Measurements from ENCODE around the gene KSR1.

DNA sequence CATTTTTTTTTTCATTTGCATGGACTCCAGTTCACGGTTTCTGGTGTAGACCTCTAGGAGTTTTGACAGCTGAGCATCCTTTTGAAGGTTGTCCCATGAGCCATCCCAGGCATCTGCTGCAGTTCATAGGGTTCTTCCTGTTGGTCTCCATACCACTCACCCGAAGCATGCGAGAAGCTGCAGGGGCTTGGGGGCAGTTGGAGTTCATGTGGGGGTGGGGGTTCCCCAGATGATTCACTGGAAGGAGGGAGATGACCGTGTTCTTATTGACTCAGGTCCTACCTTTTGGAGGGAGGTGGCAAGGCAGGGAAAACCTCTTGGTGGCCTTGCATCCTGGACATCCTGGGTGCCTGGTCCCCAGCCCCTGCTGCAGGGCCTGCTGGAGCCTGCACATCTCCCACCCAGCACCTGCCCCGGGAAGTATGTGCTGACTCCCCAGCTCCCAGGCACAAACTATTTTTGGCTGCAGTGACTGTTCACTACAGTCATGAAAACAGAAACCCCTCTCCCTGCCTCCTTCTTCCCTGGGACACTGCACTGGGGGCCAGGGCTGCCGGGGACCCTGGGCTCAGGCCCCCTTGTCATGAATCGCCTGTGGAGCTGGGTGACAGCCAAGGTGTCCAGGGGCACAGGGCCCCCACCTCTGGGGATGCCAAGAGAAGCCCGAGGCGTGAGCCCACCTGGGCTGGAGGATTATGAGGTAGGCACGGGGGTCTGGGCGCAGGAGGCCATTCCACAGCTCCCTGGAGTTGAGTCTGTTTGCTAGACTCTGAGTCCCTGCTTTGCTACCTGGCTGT lies 109.8 kb downstream of the KSR1 start:
- no peak for TF ChIP-seq EZH2 (IDR thresholded peaks at IDR 0.05; ENCODE audit: insufficient read depth, poor library complexity, severe bottlenecking)
- TF ChIP-seq EZH2phosphoT487 (IDR thresholded peaks at IDR 0.05; ENCODE audit: insufficient read depth, low read depth), result no peak

All from GM23248 (cell line).